ENCODE measurements around the gene BLTP2. TPM values are rescaled to one million over a fixed set of nuclear protein-coding genes. Genes with fewer than 3 reads are reported as not detected.

Gene BLTP2
- total RNA-seq, 1 donor from 2014 or later = 182 TPM

GRCh38 chr17:28685366-28685765 is 40.4 kb upstream of the BLTP2 start:
- TF ChIP-seq, protein P1, sequence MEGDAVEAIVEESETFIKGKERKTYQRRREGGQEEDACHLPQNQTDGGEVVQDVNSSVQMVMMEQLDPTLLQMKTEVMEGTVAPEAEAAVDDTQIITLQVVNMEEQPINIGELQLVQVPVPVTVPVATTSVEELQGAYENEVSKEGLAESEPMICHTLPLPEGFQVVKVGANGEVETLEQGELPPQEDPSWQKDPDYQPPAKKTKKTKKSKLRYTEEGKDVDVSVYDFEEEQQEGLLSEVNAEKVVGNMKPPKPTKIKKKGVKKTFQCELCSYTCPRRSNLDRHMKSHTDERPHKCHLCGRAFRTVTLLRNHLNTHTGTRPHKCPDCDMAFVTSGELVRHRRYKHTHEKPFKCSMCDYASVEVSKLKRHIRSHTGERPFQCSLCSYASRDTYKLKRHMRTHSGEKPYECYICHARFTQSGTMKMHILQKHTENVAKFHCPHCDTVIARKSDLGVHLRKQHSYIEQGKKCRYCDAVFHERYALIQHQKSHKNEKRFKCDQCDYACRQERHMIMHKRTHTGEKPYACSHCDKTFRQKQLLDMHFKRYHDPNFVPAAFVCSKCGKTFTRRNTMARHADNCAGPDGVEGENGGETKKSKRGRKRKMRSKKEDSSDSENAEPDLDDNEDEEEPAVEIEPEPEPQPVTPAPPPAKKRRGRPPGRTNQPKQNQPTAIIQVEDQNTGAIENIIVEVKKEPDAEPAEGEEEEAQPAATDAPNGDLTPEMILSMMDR (IDR thresholded peaks at IDR 0.05) = no peak
- ATAC-seq (ENCODE audit: low read depth) (no peak), DNase-seq (no peak)
- Mint-ChIP-seq H3K27ac (no peak overlapping the region), H3K4me3 (no peak overlapping the region), H3K27me3 (no peaks in the 10 kb centered on the region), H3K9me3 (no peaks in the 10 kb centered on the region), H3K36me3 (ENCODE audit: low read depth) (peaks cover 97% of the 10 kb centered on the region), H3K4me1 (no peaks in the 10 kb centered on the region)
- POLR2A ChIA-PET = no interaction called here
- CTCF ChIA-PET = no interaction called here
- intact Hi-C loops (cut with micrococcal nuclease) = no loop called here

DNA sequence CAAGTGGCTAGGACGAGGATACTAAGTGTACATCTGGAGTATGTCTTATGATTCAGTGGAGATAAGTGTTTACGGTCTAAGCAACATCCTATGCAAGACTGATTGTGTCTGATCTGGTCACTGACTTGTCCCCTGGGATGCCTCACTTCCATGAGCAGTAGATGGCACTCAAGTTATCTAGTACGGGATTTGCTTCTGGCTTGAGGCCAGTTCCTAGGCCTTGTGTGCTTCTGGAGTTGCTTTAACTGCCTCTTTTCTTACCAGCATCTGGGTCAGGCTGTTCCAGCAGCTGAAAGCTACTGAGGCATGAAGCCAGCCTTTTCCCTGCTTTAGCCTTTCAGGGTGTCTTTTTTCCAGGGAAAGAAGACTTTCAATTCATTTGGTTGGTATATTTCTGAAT is 40.0 kb upstream of the BLTP2 start:
- Mint-ChIP-seq H3K9me3 (no peaks in the 10 kb centered on the region), H3K27me3 (no peaks in the 10 kb centered on the region), H3K4me1 (no peaks in the 10 kb centered on the region), H3K4me3 (no peak overlapping the region), H3K36me3 (ENCODE audit: low read depth) (peaks cover 95% of the 10 kb centered on the region), H3K27ac (no peak overlapping the region)
- intact Hi-C loops (cut with micrococcal nuclease) = no loop called here
- CTCF ChIA-PET = no interaction called here
- ATAC-seq (ENCODE audit: low read depth) = no peak
- POLR2A ChIA-PET = no interaction called here
- TF ChIP-seq, protein P1 (IDR thresholded peaks at IDR 0.05) = no peak
- no peak for DNase-seq

DNA sequence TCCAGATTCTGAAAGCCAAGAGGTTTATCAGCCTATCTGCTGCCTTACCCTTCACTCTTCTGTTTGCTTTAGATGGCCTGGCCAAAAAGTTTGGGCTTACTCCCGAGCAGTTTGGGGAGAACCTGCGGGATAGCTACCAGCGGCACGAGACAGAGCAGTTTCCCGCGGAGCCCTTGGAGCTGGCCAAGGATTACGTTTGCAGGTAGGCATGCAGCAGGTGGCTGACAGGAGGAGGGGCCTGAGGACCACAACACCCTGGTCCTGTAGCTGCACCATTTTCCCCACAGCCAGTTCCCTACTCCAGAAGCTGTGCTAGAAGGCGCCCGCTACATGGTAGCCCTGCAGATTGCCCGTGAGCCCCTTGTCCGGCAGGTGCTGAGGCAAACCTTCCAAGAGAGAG is 37.7 kb upstream of the BLTP2 start:
- ChIA-PET CTCF (no interaction called here), POLR2A (no interaction called here)
- no peak for ATAC-seq (ENCODE audit: low read depth)

DNA sequence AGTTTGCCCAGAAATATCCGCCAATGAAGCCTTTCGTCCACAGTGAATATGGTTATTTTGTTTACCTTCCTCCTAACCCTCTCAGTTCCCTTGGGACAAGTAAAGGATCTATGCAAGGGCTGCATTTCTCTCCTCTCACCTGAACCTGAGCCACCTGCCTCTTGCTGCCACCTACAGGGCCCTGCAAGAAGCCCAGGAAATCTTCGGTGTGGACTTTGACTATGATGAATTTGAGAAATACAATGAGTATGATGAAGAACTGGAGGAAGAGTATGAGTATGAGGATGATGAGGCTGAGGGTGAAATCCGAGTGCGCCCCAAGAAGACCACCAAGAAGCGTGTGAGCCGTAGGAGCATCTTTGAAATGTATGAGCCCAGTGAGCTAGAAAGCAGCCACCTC is 31.0 kb upstream of the BLTP2 start:
- Mint-ChIP-seq H3K4me3 (no peak overlapping the region), H3K9me3 (no peaks in the 10 kb centered on the region), H3K27me3 (no peaks in the 10 kb centered on the region), H3K27ac (no peak overlapping the region), H3K4me1 (no peaks in the 10 kb centered on the region), H3K36me3 (ENCODE audit: low read depth) (peaks cover 86% of the 10 kb centered on the region)
- ChIA-PET CTCF (interaction anchor here (0.6 to 1.5 kb wide), 4 partner anchors 29 to 241 kb away, joined by 3 to 5 read pairs (median 3); no protein-coding TSS in a partner anchor), POLR2A (interaction anchor here (0.7 to 1.0 kb wide), 2 partner anchors 44 to 83 kb away, joined by 3 read pairs; partner anchors contain the start of gene RPL23A)
- DNase-seq (no peak), ATAC-seq (ENCODE audit: low read depth) (no peak)
- TF ChIP-seq, protein P1 (IDR thresholded peaks at IDR 0.05) = no peak
- intact Hi-C loops (cut with micrococcal nuclease) = no loop called here

More for the DNA sequence above, 37.7 kb upstream of the BLTP2 start:
- no peaks in the 10 kb centered on the region for H3K4me1 Mint-ChIP-seq
- H3K36me3 Mint-ChIP-seq (ENCODE audit: low read depth) = peaks cover 89% of the 10 kb centered on the region
- H3K27me3 Mint-ChIP-seq = no peaks in the 10 kb centered on the region
- intact Hi-C loops (cut with micrococcal nuclease) = no loop called here
- H3K4me3 Mint-ChIP-seq = no peak overlapping the region
- TF ChIP-seq, protein P1 (IDR thresholded peaks at IDR 0.05) = no peak
- DNase-seq = no peak
- no peaks in the 10 kb centered on the region for H3K9me3 Mint-ChIP-seq
- H3K27ac Mint-ChIP-seq = no peak overlapping the region

DNA sequence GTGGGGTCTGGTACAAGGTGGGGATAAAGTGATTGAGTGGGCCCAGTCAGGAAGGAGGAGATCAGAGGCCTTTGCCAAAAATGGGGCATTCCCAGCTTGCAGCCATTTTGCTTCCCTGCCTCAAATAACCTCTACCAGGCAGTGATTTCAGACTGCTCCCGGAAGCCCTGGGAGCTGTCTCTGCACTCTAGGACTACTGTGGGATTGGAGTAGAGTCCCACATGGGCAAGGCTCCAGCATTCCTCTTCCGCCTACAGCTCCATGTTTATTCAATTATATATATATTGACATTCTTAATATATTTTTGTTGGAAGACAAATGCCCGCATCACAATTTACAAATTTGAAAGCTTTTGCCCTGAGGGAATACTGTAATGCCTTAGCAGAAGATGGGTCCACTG is 30.5 kb upstream of the BLTP2 start:
- CTCF ChIA-PET = interaction anchor here (0.6 to 1.5 kb wide), 3 partner anchors 28 to 241 kb away, joined by 3 to 5 read pairs (median 3); no protein-coding TSS in a partner anchor
- H3K4me3 Mint-ChIP-seq = no peak overlapping the region
- no peaks in the 10 kb centered on the region for H3K9me3 Mint-ChIP-seq
- H3K27ac Mint-ChIP-seq = no peak overlapping the region
- POLR2A ChIA-PET = interaction anchor here (1.0 kb wide), 2 partner anchors 31 to 44 kb away, joined by 3 to 5 read pairs; partner anchors contain the start of genes BLTP2 and RPL23A
- ATAC-seq (ENCODE audit: low read depth) (no peak), DNase-seq (no peak)
- no peaks in the 10 kb centered on the region for H3K4me1 Mint-ChIP-seq
- intact Hi-C loops (cut with micrococcal nuclease) = no loop called here
- H3K36me3 Mint-ChIP-seq (ENCODE audit: low read depth) = peaks cover 85% of the 10 kb centered on the region
- H3K27me3 Mint-ChIP-seq = no peaks in the 10 kb centered on the region
- TF ChIP-seq, protein P1 (IDR thresholded peaks at IDR 0.05) = no peak

Data from activated B cell treated with CpG ODN at 0.5 μM for 24 hours (primary cell).